Measurements from ENCODE around the gene COG5. TPM values are rescaled to one million over a fixed set of nuclear protein-coding genes. Genes with fewer than 3 reads are reported as not detected.
A peak's percentile ranks its signal among the peaks of the same experiment; 100 is the strongest.

COG5 gene
- total and polyA plus RNA-seq, 2 of the 8 experiments (the other 6 are each of a cell fraction or from before 2014, with no cell fraction given): 10.5 to 28.1 TPM

- TF ChIP-seq ATF2 (IDR thresholded peaks at IDR 0.05; ENCODE audit: low read length): no peak
- no peak for TF ChIP-seq ATF3 (IDR thresholded peaks at IDR 0.05; ENCODE audit: insufficient read depth, low read depth, low read length)
- TF ChIP-seq SIN3A (conservative IDR thresholded peaks at IDR 0.05 in 1 of 2, IDR thresholded peaks at IDR 0.05 in 1 of 2; ENCODE audit: low read depth in 1 of 2, low read length in 2 of 2): peak in 1 of 2 experiments; percentile 31; a peak in 1 of 4 replicates
- no peak; the same call in 1 of the 2 replicates for TF ChIP-seq POLR2AphosphoS5 (IDR thresholded peaks at IDR 0.05; ENCODE audit: low read depth, low read length)
- TF ChIP-seq EZH2 (IDR thresholded peaks at IDR 0.05; ENCODE audit: low read depth, low read length, severe bottlenecking): no peak
- no peak for TF ChIP-seq GABPA (IDR thresholded peaks at IDR 0.05; ENCODE audit: borderline replicate concordance, insufficient read depth, low read length)
- TF ChIP-seq JUN (IDR thresholded peaks at IDR 0.05; ENCODE audit: low read depth, low read length): no peak
- peak; percentile 32 to 38; a peak in 3 of 4 replicates for TF ChIP-seq RAD21 (IDR thresholded peaks at IDR 0.05 in 1 of 2, conservative IDR thresholded peaks at IDR 0.05 in 1 of 2; ENCODE audit: low read depth in 2 of 2, low read length in 2 of 2)
- TF ChIP-seq RNF2 (IDR thresholded peaks at IDR 0.05; ENCODE audit: borderline replicate concordance, low read depth, low read length, missing control alignments, poor library complexity, severe bottlenecking): no peak
- peak; percentile 78 for TF ChIP-seq TAF1 (IDR thresholded peaks at IDR 0.05; ENCODE audit: low read depth, low read length)
Observed at GRCh38 chr7:107579885-107580715, 16.4 kb upstream of the COG5 start, which contains the start of gene BCAP29 (continued).
